GM18909 (cell line): ENCODE results near the gene GFOD2.

Experiments
- ATAC-seq: cut with Tn5 transposase; IDR thresholded peaks from one replicate; pipeline ENCODE4 v1.9.1; 2021; ENCODE audit warnings: mild to moderate bottlenecking; ENCODE audit not compliant: unreplicated experiment, poor library complexity

GFOD2 gene

GRCh38 chr16:67673712-67674580, 45.2 kb downstream of the GFOD2 start:
- ATAC-seq, result no peak

- ATAC-seq, result no peak
These were observed 46.1 kb downstream of the GFOD2 start for GRCh38 chr16:67672739-67673662.

GRCh38 chr16:67672306-67672705, 46.8 kb downstream of the GFOD2 start:
- ATAC-seq, result no peak

DNA sequence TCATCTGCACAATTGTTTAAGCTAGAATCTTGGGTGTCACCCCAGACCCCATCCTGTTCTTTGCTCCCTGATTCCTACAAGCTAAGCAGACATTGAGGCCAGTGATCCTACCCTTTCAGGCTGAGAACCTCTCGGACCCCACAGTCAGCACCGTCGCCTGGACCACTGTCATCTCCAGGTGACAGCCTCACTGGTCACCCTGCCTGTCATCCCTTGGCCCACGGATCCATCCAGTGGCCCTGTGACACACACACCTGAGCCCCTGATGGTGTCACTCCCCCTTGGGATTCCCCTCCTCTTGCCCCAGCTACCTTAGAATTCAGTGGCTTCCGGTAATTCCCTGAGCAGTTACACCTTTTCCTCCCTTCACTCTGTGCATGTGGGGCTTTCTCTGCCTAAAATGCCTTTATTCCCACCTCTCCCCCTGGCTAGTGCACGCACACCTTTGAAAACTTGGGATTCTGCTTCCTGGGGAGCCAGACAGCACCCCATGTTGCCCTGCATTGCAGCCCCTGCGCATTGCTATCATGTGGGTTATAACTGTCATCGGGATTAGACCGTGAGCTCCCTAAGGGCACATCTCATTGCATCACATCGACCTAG, 49.5 kb downstream of the GFOD2 start:
- no peak for ATAC-seq

- no peak for ATAC-seq
These were observed 50.5 kb downstream of the GFOD2 start for GRCh38 chr16:67668495-67669157.

GRCh38 chr16:67667817-67668494, 51.2 kb downstream of the GFOD2 start:
- ATAC-seq, result peak; percentile 75

- ATAC-seq, result no peak
These were observed 51.7 kb downstream of the GFOD2 start for GRCh38 chr16:67667453-67667816.

DNA sequence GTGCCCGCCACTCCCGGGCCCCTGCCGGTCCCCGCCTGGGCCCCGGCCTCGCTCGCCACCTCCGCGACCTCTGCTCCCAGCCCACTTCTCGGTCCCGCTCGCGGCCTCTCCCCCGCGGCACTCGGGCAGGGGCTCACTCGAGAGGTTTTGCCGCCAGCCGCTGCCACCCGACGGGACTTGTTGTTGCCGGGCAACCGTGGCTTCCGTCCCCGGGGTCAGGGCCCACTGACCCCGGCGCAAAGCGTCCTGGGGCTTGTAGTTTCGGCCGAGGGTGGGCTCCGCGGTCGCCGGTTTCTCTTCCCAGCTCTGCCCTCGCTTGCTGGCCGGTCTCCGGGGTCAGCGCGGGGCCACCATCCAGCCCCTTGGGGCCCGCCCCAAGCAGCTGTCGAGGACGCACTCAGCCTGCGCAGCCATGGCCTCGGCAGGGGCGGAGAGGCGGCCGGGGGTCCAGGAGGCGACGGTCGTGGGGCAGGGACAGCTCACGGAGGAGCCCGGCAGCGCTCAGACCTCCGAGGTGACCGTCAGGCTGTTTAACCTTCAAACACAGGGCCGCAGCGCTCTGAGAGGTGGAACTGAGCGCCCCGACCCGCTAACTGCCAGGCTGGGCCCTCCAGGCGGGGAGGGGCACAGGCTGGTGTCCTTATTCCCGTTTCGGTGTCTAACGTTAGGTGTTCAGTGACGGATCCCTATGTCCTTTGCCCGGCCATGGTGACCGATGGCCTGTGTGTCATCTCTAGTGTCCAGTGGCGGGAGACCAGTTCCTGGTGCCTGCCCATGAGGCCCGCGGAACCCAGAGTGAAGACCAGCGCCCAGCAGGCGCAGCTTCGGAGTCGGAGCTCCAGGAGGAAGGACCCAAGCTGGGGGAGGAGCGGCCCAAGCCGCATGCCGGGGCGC, 52.3 kb downstream of the GFOD2 start, which contains the start of the genes C16orf86 and ENKD1:
TSS of gene C16orf86 (plus strand) at position 256 of the 894 bp plus-strand sequence. CDS start at position 413, 157 bp downstream.
TSS of gene ENKD1 (minus strand) at position 192 of the 894 bp plus-strand sequence. CDS start 308 bp downstream, outside the sequence.
- ATAC-seq, result peak; percentile 61

GRCh38 chr16:67666032-67666551, 53.0 kb downstream of the GFOD2 start:
- peak; percentile 4 for ATAC-seq

GRCh38 chr16:67665598-67665997, 53.5 kb downstream of the GFOD2 start:
- no peak for ATAC-seq

GRCh38 chr16:67664871-67665270, 54.2 kb downstream of the GFOD2 start:
- no peak for ATAC-seq

DNA sequence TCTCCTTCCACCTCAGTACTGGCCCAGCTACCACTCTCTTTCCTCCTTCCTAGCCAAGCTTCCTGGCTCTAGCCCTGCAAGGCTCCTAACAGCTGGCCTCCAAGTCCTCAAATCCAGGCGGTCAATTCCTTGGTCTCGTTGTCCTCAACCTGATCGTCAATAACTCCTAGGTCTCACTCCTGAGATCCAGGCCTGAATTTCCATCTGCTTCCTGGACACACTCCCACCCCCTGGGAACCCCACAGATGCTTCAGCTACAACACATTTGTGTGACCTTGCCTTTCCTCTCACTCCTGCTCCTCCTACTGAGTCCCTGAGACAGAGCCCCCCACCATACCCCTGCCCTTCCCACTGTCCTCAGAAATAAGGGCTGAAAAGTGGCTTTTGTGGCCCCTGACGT, 54.9 kb downstream of the GFOD2 start:
- no peak for ATAC-seq

DNA sequence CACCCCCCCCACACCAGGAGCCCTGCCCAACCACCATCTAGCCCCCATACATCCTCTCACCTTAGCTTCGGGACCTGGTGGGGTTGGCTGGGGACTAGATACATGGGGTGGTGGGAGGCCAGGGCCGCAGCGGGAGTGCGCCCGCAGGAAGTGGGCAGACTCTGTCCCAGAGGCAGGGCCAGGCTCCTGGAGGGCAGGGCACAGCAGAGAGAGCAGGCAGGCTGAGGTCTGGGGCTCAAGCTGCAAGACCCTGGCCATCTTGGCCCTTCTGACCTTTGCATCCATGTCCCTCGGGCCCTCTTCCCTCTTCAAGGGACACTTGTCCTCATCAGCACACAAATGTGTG, 55.3 kb downstream of the GFOD2 start:
- ATAC-seq, result no peak

GRCh38 chr16:67663151-67663876, 55.8 kb downstream of the GFOD2 start:
- no peak for ATAC-seq

- ATAC-seq, result no peak
These were observed 56.5 kb downstream of the GFOD2 start for GRCh38 chr16:67662653-67663010.

GRCh38 chr16:67661886-67662652, 57.0 kb downstream of the GFOD2 start:
- ATAC-seq, result no peak

DNA sequence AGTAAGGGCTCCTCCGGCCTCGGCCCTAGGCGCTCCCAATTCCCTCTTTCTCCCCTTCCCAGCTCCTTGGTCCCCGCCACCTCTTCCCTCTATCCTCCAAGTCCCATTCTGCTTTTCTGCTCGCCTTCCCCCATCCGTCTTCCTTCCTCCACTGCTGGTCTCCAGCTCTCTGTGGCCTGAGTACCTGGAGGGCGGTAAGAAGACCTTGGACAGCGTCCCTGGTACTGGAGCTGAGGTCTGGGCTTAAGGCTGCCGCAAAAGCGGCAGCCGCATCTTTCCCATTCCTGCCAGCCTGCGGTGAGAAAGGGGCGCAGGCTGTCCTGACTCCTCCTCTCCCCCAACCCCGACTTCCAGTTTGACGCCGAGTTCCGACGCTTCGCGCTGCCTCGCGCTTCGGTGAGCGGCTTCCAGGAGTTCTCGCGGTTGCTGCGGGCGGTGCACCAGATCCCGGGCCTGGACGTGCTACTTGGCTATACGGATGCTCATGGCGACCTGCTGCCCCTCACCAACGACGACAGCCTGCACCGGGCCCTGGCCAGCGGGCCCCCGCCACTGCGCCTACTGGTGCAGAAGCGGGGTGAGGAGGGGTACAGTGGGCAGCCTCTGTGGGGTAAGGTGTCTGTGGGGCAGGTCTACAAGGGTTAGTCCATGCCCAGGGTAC, 57.9 kb downstream of the GFOD2 start:
- ATAC-seq, result no peak
